ENCODE results near the gene USP21.

The USP21 gene

DNA sequence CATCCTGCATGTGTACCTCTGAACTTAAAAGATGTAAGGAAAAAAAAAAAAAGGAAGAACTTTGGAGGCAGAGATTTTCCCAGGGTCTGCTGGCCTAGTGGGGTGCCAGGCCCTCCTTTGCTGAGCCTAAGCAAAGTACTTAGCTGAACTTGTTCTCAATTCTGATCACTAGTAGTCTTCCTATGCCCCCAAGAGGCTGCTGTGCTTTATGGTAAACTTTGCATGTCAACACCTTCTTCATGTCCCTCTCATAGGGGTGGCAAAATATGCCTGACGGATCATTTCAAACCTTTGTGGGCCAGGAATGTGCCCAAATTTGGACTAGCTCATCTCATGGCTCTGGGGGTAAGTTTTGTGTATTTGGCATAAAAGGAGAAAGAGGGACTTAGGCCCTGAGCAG, 1.4 kb upstream of the USP21 start:
- FAIRE-seq, result no peak
- TF ChIP-seq, protein P1, sequence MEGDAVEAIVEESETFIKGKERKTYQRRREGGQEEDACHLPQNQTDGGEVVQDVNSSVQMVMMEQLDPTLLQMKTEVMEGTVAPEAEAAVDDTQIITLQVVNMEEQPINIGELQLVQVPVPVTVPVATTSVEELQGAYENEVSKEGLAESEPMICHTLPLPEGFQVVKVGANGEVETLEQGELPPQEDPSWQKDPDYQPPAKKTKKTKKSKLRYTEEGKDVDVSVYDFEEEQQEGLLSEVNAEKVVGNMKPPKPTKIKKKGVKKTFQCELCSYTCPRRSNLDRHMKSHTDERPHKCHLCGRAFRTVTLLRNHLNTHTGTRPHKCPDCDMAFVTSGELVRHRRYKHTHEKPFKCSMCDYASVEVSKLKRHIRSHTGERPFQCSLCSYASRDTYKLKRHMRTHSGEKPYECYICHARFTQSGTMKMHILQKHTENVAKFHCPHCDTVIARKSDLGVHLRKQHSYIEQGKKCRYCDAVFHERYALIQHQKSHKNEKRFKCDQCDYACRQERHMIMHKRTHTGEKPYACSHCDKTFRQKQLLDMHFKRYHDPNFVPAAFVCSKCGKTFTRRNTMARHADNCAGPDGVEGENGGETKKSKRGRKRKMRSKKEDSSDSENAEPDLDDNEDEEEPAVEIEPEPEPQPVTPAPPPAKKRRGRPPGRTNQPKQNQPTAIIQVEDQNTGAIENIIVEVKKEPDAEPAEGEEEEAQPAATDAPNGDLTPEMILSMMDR (IDR thresholded peaks at IDR 0.05; ENCODE audit: insufficient read depth, missing control alignments), result no peak
- DNase-seq (ENCODE audit: insufficient read length, low spot score), result no peak

DNA sequence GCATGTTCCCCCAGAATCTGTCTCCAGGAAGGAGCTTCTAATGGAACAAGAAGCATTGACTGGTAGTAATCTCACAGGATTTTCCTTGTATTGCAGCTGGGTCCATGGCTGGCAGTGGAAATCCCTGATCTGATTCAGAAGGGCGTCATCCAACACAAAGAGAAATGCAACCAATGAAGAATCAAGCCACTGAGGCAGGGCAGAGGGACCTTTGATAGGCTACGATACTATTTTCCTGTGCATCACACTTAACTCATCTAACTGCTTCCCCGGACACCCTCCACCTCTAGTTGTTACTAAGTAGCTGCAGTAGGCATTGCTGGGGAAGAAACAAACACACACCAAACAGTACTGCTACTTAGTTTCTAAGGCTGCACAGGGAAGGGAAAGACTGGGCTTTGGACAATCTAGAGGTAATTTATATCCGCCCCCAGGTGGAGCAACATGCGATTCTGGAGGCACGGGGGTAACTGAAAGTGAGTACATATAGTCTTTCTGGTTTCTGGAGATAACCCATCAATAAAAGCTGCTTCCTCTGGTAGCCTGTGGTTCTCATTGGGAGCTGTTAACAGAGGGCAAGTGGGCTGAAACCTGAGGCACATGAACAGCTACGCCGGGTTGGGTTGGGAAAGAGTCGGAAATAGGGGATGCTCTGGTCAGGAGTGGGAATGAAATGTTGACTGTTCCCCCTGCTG, 837 bp upstream of the USP21 start:
- TF ChIP-seq, protein P1 (IDR thresholded peaks at IDR 0.05; ENCODE audit: insufficient read depth, missing control alignments), result no peak
- DNase-seq (ENCODE audit: insufficient read length, low spot score) (no peak), FAIRE-seq (no peak)

DNA sequence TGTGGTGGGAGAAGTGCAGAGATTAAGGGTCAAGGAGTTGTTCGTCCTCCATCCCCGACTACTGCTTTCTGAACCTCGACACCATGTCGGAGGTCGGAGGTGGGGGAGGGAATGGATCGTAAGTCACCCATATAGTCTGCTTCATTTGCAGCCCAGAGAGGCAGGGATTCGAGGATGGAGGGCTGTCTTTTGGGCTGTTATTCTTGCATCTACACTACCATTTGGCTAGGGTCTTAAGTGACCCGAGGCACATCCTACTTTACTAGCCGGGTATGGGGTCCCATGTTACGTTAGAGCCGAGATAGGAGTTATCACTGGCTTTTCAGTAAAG, 578 bp downstream of the USP21 start:
- TF ChIP-seq, protein P1 (IDR thresholded peaks at IDR 0.05; ENCODE audit: insufficient read depth, missing control alignments), result no peak
- no peak for DNase-seq (ENCODE audit: insufficient read length, low spot score)
- FAIRE-seq, result no peak

DNA sequence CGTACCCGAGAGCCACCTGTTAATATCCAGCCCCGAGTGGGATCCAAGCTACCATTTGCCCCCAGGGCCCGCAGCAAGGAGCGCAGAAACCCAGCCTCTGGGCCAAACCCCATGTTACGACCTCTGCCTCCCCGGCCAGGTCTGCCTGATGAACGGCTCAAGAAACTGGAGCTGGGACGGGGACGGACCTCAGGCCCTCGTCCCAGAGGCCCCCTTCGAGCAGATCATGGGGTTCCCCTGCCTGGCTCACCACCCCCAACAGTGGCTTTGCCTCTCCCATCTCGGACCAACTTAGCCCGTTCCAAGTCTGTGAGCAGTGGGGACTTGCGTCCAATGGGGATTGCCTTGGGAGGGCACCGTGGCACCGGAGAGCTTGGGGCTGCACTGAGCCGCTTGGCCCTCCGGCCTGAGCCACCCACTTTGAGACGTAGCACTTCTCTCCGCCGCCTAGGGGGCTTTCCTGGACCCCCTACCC, 1.4 kb downstream of the USP21 start:
- DNase-seq (ENCODE audit: insufficient read length, low spot score), result no peak
- TF ChIP-seq, protein P1 (IDR thresholded peaks at IDR 0.05; ENCODE audit: insufficient read depth, missing control alignments), result no peak
- no peak for FAIRE-seq

DNA sequence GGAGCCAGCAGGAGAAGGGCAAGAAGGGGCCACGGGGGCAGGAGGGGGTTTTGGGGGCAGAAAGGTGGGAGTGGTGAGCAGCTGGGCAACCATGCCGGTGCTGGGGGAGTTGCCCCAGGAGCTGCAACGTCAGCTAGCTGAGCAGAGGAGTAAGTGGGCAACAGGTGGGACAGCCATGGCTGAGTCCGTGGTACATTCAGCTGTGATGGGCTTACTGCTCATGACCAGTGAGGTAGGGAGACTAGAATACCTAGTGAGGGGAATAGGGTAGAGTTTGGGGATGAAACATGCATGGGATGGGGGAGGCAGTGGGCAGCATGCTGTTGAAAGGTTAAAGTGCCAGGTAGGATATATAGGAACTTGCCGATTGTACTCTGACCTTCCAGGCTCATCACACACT, 2.4 kb downstream of the USP21 start:
- FAIRE-seq (no peak), DNase-seq (ENCODE audit: insufficient read length, low spot score) (no peak)
- TF ChIP-seq, protein P1 (IDR thresholded peaks at IDR 0.05; ENCODE audit: insufficient read depth, missing control alignments), result no peak

DNA sequence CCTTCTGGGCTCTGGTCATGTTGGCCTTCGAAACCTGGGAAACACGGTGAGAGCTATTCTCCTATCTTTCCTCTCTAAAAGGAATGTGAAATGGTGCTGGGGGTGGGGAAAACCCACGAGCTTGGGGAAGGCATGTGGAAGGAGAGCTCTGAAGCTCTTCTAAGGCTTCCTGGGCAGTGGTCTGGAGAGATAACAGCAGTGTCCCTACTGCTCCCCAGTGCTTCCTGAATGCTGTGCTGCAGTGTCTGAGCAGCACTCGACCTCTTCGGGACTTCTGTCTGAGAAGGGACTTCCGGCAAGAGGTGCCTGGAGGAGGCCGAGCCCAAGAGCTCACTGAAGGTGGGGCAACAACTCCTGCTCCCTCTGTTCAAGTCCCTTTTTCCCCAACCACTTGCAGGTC, 2.8 kb downstream of the USP21 start:
- DNase-seq (ENCODE audit: insufficient read length, low spot score) (no peak), FAIRE-seq (no peak)

DNA sequence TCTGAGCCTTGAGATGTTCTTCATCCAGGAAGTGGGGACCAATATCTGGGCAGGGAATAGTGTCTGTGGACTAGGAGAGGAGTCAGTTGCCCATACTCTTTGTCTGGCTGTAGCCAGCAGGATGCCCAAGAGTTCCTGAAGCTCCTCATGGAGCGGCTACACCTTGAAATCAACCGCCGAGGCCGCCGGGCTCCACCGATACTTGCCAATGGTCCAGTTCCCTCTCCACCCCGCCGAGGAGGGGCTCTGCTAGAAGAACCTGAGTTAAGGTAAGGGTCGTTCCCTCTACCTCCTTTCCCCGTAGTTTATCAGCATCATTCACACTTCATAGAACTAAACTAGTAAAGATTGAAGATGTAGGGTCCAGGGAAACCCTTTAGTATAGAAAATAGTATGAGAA, 3.5 kb downstream of the USP21 start:
- TF ChIP-seq, protein P1 (IDR thresholded peaks at IDR 0.05; ENCODE audit: insufficient read depth, missing control alignments), result no peak
- no peak for FAIRE-seq
- no peak for DNase-seq (ENCODE audit: insufficient read length, low spot score)

More for the DNA sequence above, 2.8 kb downstream of the USP21 start:
- TF ChIP-seq, protein P1 (IDR thresholded peaks at IDR 0.05; ENCODE audit: insufficient read depth, missing control alignments), result no peak
